ENCODE measurements around the gene SRRM2. TPM values are rescaled to one million over a fixed set of nuclear protein-coding genes. Genes with fewer than 3 reads are reported as not detected.

The SRRM2 gene
- total RNA-seq, 1 experiment from 2014 or later, result 746 TPM

GRCh38 chr16:2786061-2786825, 33.8 kb downstream of the SRRM2 start:
- Histone ChIP-seq H3K27me3 (ENCODE audit: insufficient read depth, low read depth) (peaks cover 3% of the 10 kb centered on the region; the same call in 1 of the 2 replicates), H3K9me2 (ENCODE audit: insufficient read depth) (no peaks in the 10 kb centered on the region), H3K36me3 (ENCODE audit: low read depth) (no peaks in the 10 kb centered on the region), H3K4me1 (replicated peaks; ENCODE audit: insufficient read depth) (no peaks in the 10 kb centered on the region), H3K27ac (no peak overlapping the region), H3F3A (ENCODE audit: insufficient read depth, low read depth) (peaks cover 6% of the 10 kb centered on the region; the same call in 1 of the 2 replicates), H3K4me2 (peak overlapping the region; percentile 26; the same call in 1 of the 2 replicates), H3K9me3 (ENCODE audit: insufficient read depth, low read depth) (no peaks in the 10 kb centered on the region), H4K20me1 (ENCODE audit: insufficient read depth) (no peaks in the 10 kb centered on the region), H3K4me3 (no peak overlapping the region), H2AFZ (no peak overlapping the region), H3K79me2 (ENCODE audit: low read depth) (no peaks in the 10 kb centered on the region)
- CTCF ChIA-PET, result no interaction called here
- POLR2A ChIA-PET (ENCODE audit: unreplicated experiment), result interaction anchor here (0.6 to 0.7 kb wide), 2 partner anchors 8 to 1537 kb away, joined by 3 read pairs; no protein-coding TSS in a partner anchor
- TF ChIP-seq EZH2 (IDR thresholded peaks at IDR 0.05; ENCODE audit: low read depth), result no peak
- TF ChIP-seq CTCF (conservative IDR thresholded peaks at IDR 0.05), result no peak
- no peak for DNase-seq
- intact Hi-C loops (cut with micrococcal nuclease; ENCODE audit: unreplicated experiment), result no loop called here
- no TSS peak for BruUV-seq (replicated peaks)

- TF ChIP-seq CTCF (conservative IDR thresholded peaks at IDR 0.05) (no peak), EZH2 (IDR thresholded peaks at IDR 0.05; ENCODE audit: low read depth) (no peak)
- Histone ChIP-seq H3K9me3 (ENCODE audit: insufficient read depth, low read depth) (no peaks in the 10 kb centered on the region), H3K27me3 (ENCODE audit: insufficient read depth, low read depth) (peaks cover 3% of the 10 kb centered on the region; the same call in 1 of the 2 replicates), H3K79me2 (ENCODE audit: low read depth) (no peaks in the 10 kb centered on the region), H3K9me2 (ENCODE audit: insufficient read depth) (no peaks in the 10 kb centered on the region), H3K4me2 (no peak overlapping the region), H3K4me1 (replicated peaks; ENCODE audit: insufficient read depth) (no peaks in the 10 kb centered on the region), H4K20me1 (ENCODE audit: insufficient read depth) (no peaks in the 10 kb centered on the region), H3K4me3 (no peak overlapping the region), H3F3A (ENCODE audit: insufficient read depth, low read depth) (peaks cover 5% of the 10 kb centered on the region; the same call in 1 of the 2 replicates), H3K36me3 (ENCODE audit: low read depth) (no peaks in the 10 kb centered on the region), H2AFZ (no peak overlapping the region), H3K27ac (no peak overlapping the region)
- intact Hi-C loops (cut with micrococcal nuclease; ENCODE audit: unreplicated experiment), result no loop called here
- CTCF ChIA-PET, result no interaction called here
- BruUV-seq (replicated peaks), result no TSS peak
- no peak for DNase-seq
- POLR2A ChIA-PET (ENCODE audit: unreplicated experiment), result no interaction called here
Observed at GRCh38 chr16:2786826-2787151, 34.4 kb downstream of the SRRM2 start.

GRCh38 chr16:2787406-2787805, 35.0 kb downstream of the SRRM2 start, which contains the start of gene PRSS33:
PRSS33 (minus strand) TSS chr16:2787560; CDS start chr16:2786547, 1,013 bp downstream.
- Histone ChIP-seq H3K79me2 (ENCODE audit: low read depth) (no peaks in the 10 kb centered on the region), H4K20me1 (ENCODE audit: insufficient read depth) (no peaks in the 10 kb centered on the region), H2AFZ (no peak within 1 kb of the TSS), H3K9me3 (ENCODE audit: insufficient read depth, low read depth) (no peaks in the 10 kb centered on the region), H3K36me3 (ENCODE audit: low read depth) (no peaks in the 10 kb centered on the region), H3K4me1 (replicated peaks; ENCODE audit: insufficient read depth) (no peaks in the 10 kb centered on the region), H3K4me3 (no peak within 1 kb of the TSS), H3K4me2 (no peak within 1 kb of the TSS), H3F3A (ENCODE audit: insufficient read depth, low read depth) (peaks cover 9% of the 10 kb centered on the region; the same call in 1 of the 2 replicates), H3K27me3 (ENCODE audit: insufficient read depth, low read depth) (peaks cover 3% of the 10 kb centered on the region; the same call in 1 of the 2 replicates), H3K27ac (no peak within 1 kb of the TSS), H3K9me2 (ENCODE audit: insufficient read depth) (no peaks in the 10 kb centered on the region)
- ChIA-PET CTCF (no interaction called here), POLR2A (ENCODE audit: unreplicated experiment) (no interaction called here)
- BruUV-seq (replicated peaks), result no TSS peak
- intact Hi-C loops (cut with micrococcal nuclease; ENCODE audit: unreplicated experiment), result no loop called here
- no peak for TF ChIP-seq CTCF (conservative IDR thresholded peaks at IDR 0.05)
- no peak for TF ChIP-seq EZH2 (IDR thresholded peaks at IDR 0.05; ENCODE audit: low read depth)
- DNase-seq, result no peak

Data from PC-9 (cell line).